GM23338 (cell line): Measurements from ENCODE around the gene FZD7. TPM values are rescaled to one million over a fixed set of nuclear protein-coding genes. Genes with fewer than 3 reads are reported as not detected.

Source experiments
- ATAC-seq: fragments of 200-7000 bp; cut with Tn5 transposase; 3 replicates; pipeline ENCODE4 v1.9.1; 2020
- DNase-seq: peaks from one replicate; pipeline ENCODE4 v3.0.0-alpha.2; 2015; ENCODE audit warnings: low spot score
- H2AFZ ChIP-seq: fragments of 200-600 bp; sonication (generic); 2 replicates; pipeline ENCODE4 v1.8.0; 2016; ENCODE audit warnings: antibody characterized with exemption, mild to moderate bottlenecking, moderate library complexity
- H3F3A ChIP-seq: fragments of 200-600 bp; sonication (generic); replicated peaks from 2 replicates; pipeline ENCODE4 v1.8.0; 2017; ENCODE audit warnings: antibody characterized with exemption, mixed run types, low read depth
- H3K27ac ChIP-seq: fragments of 200-600 bp; sonication (generic); 2 replicates; pipeline ENCODE4 v1.6.1; 2016; ENCODE audit warnings: low read depth
- H3K27me3 ChIP-seq: fragments of 200-600 bp; sonication (generic); 2 replicates; pipeline ENCODE4 v1.8.0; 2016; ENCODE audit warnings: mild to moderate bottlenecking, mixed run types, moderate library complexity; ENCODE audit not compliant: insufficient read depth
- H3K36me3 ChIP-seq: fragments of 200-600 bp; sonication (generic); 2 replicates; pipeline ENCODE4 v1.8.0; 2016; ENCODE audit warnings: mild to moderate bottlenecking; ENCODE audit not compliant: insufficient read depth
- H3K4me1 ChIP-seq: fragments of 200-600 bp; sonication (generic); 2 replicates; pipeline ENCODE4 v1.8.0; 2016; ENCODE audit warnings: mild to moderate bottlenecking, moderate library complexity; ENCODE audit not compliant: insufficient read depth
- H3K4me2 ChIP-seq: fragments of 200-600 bp; sonication (generic); 2 replicates; pipeline ENCODE4 v1.7.1; 2017; ENCODE audit warnings: mixed run types
- H3K4me3 ChIP-seq: fragments of 200-600 bp; sonication (generic); 2 replicates; pipeline ENCODE4 v1.6.1; 2016; ENCODE audit warnings: mixed run types
- H3K79me2 ChIP-seq: fragments of 200-600 bp; sonication (generic); replicated peaks from 2 replicates; pipeline ENCODE4 v1.8.0; 2017; ENCODE audit warnings: mild to moderate bottlenecking; ENCODE audit not compliant: insufficient read depth
- H3K9me2 ChIP-seq: fragments of 200-600 bp; sonication (generic); 2 replicates; pipeline ENCODE4 v1.8.0; 2017; ENCODE audit not compliant: insufficient read depth
- H4K20me1 ChIP-seq: fragments of 200-600 bp; sonication (generic); replicated peaks from 2 replicates; pipeline ENCODE4 v1.8.0; 2017; ENCODE audit warnings: mild to moderate bottlenecking; ENCODE audit not compliant: insufficient read depth
- H3K27ac Mint-ChIP-seq: 2 replicates; pipeline ENCODE4 v1.8.0; 2020; ENCODE audit warnings: inconsistent platforms, mild to moderate bottlenecking, moderate library complexity, mixed read lengths
- H3K27me3 Mint-ChIP-seq: 3 replicates; pipeline ENCODE4 v1.8.0; 2022; ENCODE audit warnings: low read depth, mild to moderate bottlenecking, moderate library complexity, mixed read lengths, inconsistent platforms; ENCODE audit not compliant: insufficient read depth, poor library complexity
- H3K36me3 Mint-ChIP-seq: 3 replicates; pipeline ENCODE4 v1.8.0; 2021; ENCODE audit warnings: low read depth, mild to moderate bottlenecking, inconsistent platforms, moderate library complexity, mixed read lengths
- H3K4me1 Mint-ChIP-seq: 3 replicates; pipeline ENCODE4 v1.8.0; 2020; ENCODE audit warnings: mild to moderate bottlenecking, inconsistent platforms, mixed read lengths
- H3K4me3 Mint-ChIP-seq: 3 replicates; pipeline ENCODE4 v1.8.0; 2021; ENCODE audit warnings: moderate library complexity, mild to moderate bottlenecking, inconsistent platforms, mixed read lengths
- H3K9me3 Mint-ChIP-seq: 3 replicates; pipeline ENCODE4 v1.8.0; 2020; ENCODE audit warnings: moderate library complexity, mild to moderate bottlenecking, inconsistent platforms, mixed read lengths
- CREB1 ChIP-seq: fragments of 250-450 bp; sonication (Bioruptor Pico); IDR thresholded peaks from 2 replicates; pipeline ENCODE4 v1.5.0; 2020; ENCODE audit warnings: low read depth, mild to moderate bottlenecking, moderate library complexity
- JUNB ChIP-seq: IDR thresholded peaks from one replicate; pipeline ENCODE4 v1.6.1; 2016; ENCODE audit warnings: antibody characterized with exemption; ENCODE audit not compliant: unreplicated experiment
- POLR2AphosphoS5 ChIP-seq: IDR thresholded peaks from 2 replicates; pipeline ENCODE4 v1.6.1; 2016; ENCODE audit warnings: antibody characterized with exemption, low read depth
- polyA plus RNA-seq: library from polyadenylated mRNA; unstranded; fragments of >200 nt; fragmentation: Nextera tagmentation; extraction: Ambion mirVana; gene quantifications from 2 replicates; pipeline ENCODE4 v1.2.1, GENCODE V29; 2016
- total RNA-seq: library from RNA; depleted of rRNA; stranded (reverse); fragments of >200 nt; shearing (Covaris generic); gene quantifications from 2 replicates; pipeline ENCODE4 v1.2.3, GENCODE V29; 2014
- TF ChIP-seq, protein P1 (sequence below): IDR thresholded peaks from 2 replicates; pipeline ENCODE4 v1.6.1; 2016; ENCODE audit warnings: antibody characterized with exemption
- TF ChIP-seq, protein P2 (sequence below): IDR thresholded peaks from one replicate; pipeline ENCODE4 v1.6.1; 2018; ENCODE audit warnings: antibody characterized with exemption; ENCODE audit not compliant: unreplicated experiment
- TF ChIP-seq, protein P3 (sequence below): fragments of 250-450 bp; sonication (Bioruptor Pico); IDR thresholded peaks from 2 replicates; pipeline ENCODE4 v1.5.0; 2020; ENCODE audit warnings: mild to moderate bottlenecking, moderate library complexity

The FZD7 gene
- total and polyA plus RNA-seq, 2 experiments from 2014 or later = 164 to 435 TPM

DNA sequence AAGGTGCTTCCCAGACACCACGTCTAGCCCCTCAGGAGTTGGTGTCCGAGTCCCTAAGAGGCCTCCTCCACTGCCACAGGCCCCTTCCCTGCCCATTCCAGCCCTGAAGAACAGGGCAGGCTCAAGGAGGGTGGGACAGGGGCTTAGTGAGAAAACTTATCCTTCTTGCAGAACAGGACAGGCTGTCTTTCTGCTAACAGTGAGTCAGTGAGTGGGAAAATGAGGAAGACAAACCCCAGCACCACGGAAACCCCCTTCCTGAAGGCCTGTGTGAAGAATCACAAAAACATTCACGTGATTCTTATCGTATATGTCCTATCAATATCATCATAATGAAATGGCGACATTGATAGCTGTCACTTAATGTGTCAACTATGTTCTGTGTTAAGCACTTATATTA, 9.8 kb downstream of the FZD7 start:
- Histone ChIP-seq H3K9me2 (no peaks in the 10 kb centered on the region), H4K20me1 (peaks cover 3% of the 10 kb centered on the region; the same call in 1 of the 2 replicates), H3K27me3 (no peaks in the 10 kb centered on the region), H3K79me2 (peaks cover 9% of the 10 kb centered on the region), H3K4me1 (peaks cover 5% of the 10 kb centered on the region), H3K27ac (no peak overlapping the region), H3K36me3 (no peaks in the 10 kb centered on the region), H3K4me2 (no peak overlapping the region), H2AFZ (no peak overlapping the region), H3F3A (0 out of 2 replicates have a peak, but pooled peaks cover 9% of the 10 kb centered on the region), H3K4me3 (no peak overlapping the region)
- H3K4me1 Mint-ChIP-seq = peaks cover 25% of the 10 kb centered on the region
- no peaks in the 10 kb centered on the region for H3K9me3 Mint-ChIP-seq
- H3K4me3 Mint-ChIP-seq = no peak overlapping the region
- ATAC-seq (no peak), DNase-seq (no peak)
- TF ChIP-seq, protein P1, sequence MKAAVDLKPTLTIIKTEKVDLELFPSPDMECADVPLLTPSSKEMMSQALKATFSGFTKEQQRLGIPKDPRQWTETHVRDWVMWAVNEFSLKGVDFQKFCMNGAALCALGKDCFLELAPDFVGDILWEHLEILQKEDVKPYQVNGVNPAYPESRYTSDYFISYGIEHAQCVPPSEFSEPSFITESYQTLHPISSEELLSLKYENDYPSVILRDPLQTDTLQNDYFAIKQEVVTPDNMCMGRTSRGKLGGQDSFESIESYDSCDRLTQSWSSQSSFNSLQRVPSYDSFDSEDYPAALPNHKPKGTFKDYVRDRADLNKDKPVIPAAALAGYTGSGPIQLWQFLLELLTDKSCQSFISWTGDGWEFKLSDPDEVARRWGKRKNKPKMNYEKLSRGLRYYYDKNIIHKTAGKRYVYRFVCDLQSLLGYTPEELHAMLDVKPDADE = no peak
- TF ChIP-seq, protein P2, sequence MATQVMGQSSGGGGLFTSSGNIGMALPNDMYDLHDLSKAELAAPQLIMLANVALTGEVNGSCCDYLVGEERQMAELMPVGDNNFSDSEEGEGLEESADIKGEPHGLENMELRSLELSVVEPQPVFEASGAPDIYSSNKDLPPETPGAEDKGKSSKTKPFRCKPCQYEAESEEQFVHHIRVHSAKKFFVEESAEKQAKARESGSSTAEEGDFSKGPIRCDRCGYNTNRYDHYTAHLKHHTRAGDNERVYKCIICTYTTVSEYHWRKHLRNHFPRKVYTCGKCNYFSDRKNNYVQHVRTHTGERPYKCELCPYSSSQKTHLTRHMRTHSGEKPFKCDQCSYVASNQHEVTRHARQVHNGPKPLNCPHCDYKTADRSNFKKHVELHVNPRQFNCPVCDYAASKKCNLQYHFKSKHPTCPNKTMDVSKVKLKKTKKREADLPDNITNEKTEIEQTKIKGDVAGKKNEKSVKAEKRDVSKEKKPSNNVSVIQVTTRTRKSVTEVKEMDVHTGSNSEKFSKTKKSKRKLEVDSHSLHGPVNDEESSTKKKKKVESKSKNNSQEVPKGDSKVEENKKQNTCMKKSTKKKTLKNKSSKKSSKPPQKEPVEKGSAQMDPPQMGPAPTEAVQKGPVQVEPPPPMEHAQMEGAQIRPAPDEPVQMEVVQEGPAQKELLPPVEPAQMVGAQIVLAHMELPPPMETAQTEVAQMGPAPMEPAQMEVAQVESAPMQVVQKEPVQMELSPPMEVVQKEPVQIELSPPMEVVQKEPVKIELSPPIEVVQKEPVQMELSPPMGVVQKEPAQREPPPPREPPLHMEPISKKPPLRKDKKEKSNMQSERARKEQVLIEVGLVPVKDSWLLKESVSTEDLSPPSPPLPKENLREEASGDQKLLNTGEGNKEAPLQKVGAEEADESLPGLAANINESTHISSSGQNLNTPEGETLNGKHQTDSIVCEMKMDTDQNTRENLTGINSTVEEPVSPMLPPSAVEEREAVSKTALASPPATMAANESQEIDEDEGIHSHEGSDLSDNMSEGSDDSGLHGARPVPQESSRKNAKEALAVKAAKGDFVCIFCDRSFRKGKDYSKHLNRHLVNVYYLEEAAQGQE = no peak
- TF ChIP-seq POLR2AphosphoS5 (no peak), JUNB (no peak), CREB1 (CRISPR knock-in tag) (no peak)
- TF ChIP-seq, protein P3, sequence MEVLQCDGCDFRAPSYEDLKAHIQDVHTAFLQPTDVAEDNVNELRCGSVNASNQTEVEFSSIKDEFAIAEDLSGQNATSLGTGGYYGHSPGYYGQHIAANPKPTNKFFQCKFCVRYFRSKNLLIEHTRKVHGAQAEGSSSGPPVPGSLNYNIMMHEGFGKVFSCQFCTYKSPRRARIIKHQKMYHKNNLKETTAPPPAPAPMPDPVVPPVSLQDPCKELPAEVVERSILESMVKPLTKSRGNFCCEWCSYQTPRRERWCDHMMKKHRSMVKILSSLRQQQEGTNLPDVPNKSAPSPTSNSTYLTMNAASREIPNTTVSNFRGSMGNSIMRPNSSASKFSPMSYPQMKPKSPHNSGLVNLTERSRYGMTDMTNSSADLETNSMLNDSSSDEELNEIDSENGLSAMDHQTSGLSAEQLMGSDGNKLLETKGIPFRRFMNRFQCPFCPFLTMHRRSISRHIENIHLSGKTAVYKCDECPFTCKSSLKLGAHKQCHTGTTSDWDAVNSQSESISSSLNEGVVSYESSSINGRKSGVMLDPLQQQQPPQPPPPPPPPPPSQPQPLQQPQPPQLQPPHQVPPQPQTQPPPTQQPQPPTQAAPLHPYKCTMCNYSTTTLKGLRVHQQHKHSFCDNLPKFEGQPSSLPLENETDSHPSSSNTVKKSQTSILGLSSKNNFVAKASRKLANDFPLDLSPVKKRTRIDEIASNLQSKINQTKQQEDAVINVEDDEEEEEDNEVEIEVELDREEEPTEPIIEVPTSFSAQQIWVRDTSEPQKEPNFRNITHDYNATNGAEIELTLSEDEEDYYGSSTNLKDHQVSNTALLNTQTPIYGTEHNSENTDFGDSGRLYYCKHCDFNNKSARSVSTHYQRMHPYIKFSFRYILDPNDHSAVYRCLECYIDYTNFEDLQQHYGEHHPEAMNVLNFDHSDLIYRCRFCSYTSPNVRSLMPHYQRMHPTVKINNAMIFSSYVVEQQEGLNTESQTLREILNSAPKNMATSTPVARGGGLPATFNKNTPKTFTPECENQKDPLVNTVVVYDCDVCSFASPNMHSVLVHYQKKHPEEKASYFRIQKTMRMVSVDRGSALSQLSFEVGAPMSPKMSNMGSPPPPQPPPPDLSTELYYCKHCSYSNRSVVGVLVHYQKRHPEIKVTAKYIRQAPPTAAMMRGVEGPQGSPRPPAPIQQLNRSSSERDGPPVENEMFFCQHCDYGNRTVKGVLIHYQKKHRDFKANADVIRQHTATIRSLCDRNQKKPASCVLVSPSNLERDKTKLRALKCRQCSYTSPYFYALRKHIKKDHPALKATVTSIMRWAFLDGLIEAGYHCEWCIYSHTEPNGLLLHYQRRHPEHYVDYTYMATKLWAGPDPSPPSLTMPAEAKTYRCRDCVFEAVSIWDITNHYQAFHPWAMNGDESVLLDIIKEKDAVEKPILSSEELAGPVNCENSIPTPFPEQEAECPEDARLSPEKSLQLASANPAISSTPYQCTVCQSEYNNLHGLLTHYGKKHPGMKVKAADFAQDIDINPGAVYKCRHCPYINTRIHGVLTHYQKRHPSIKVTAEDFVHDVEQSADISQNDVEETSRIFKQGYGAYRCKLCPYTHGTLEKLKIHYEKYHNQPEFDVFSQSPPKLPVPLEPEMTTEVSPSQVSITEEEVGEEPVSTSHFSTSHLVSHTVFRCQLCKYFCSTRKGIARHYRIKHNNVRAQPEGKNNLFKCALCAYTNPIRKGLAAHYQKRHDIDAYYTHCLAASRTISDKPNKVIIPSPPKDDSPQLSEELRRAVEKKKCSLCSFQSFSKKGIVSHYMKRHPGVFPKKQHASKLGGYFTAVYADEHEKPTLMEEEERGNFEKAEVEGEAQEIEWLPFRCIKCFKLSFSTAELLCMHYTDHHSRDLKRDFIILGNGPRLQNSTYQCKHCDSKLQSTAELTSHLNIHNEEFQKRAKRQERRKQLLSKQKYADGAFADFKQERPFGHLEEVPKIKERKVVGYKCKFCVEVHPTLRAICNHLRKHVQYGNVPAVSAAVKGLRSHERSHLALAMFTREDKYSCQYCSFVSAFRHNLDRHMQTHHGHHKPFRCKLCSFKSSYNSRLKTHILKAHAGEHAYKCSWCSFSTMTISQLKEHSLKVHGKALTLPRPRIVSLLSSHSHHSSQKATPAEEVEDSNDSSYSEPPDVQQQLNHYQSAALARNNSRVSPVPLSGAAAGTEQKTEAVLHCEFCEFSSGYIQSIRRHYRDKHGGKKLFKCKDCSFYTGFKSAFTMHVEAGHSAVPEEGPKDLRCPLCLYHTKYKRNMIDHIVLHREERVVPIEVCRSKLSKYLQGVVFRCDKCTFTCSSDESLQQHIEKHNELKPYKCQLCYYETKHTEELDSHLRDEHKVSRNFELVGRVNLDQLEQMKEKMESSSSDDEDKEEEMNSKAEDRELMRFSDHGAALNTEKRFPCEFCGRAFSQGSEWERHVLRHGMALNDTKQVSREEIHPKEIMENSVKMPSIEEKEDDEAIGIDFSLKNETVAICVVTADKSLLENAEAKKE (CRISPR knock-in tag) = no peak
- H3K27me3 Mint-ChIP-seq = peaks cover 2% of the 10 kb centered on the region
- H3K27ac Mint-ChIP-seq = no peak overlapping the region
- H3K36me3 Mint-ChIP-seq = peaks cover 14% of the 10 kb centered on the region
